ENCODE data around the gene EDDM3A.

The EDDM3A gene

DNA sequence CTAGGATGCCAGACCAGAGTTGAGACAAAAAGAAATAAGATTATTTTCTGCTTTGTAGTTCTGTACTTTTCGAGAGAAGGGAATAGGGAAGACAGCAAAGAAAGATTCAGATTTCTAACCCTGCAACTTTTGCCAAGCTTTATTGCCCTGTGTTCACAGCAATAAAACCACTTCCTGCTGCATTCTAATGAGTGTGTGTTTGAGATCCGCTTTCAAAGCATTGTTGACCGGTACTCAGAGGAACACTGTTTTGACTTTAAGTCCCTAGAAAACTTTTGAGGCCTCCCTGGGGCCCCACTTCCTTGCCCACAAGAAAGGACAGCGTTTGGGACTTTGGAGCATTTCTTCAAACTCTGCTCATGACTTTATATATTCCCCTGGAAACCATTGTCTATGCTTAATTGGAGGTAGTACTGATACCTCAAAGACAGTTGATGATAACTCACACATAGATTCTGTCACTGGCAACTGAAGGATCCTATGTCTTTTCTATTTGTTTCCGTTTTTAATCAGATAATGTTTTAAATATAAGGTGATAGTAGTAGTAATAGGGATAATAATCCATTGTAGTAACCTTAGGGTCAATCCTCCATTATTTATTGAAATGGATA is 36.7 kb downstream of the EDDM3A start:
- DNase-seq (ENCODE audit: low read depth in 1 of 2, low spot score in 1 of 2), result no peak

DNA sequence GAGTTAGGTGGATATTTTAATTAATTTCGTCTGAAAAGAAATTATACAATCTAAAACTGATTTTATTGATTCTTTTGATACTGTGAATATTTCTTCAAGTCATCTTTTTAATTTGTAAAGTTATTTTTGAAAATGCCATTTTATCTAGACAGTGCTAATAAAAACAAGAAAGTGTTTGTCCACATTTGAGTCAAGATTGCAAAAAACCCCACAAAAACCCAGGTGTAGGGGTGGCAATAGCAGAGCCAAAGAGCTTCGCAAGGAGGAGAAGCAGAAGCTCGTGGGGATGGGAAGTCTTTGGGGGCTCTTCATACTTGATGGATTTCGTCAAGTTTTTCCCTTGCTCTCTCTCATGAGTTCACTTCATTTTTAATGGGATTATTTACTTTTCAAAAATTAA is 41.3 kb downstream of the EDDM3A start:
- DNase-seq (ENCODE audit: low read depth in 1 of 2, low spot score in 1 of 2), result no peak

DNA sequence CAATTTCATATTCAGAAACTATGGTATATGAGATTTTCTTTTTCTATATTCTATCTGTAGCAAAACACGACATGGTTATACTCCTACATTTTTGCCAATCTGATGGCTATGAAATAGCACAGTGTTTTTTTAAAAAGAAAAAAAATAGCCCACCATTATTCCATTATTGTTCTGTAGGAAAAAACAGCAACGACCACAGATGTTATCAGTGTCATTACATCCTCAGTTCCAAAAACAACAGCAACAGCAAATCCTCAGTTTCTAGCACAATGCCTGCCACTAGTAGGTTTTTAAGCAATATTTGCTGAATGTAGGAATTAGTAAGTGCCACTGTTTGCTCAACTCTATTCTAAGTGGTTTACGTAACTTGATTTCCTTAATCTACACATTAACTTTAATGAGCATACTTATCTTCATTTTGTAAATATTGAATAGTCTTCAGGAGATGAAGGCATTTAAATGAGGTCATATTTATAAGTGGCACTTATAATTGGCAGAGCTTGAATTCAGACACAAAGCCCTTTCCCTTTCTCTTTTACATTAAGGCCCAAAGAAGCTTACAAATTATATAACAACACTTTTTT is 43.6 kb downstream of the EDDM3A start:
- no peak for DNase-seq (ENCODE audit: low read depth in 1 of 2, low spot score in 1 of 2)

GRCh38 chr14:20790464-20791116 is 44.9 kb downstream of the EDDM3A start:
- no peak for DNase-seq (ENCODE audit: low read depth in 1 of 2, low spot score in 1 of 2)

DNA sequence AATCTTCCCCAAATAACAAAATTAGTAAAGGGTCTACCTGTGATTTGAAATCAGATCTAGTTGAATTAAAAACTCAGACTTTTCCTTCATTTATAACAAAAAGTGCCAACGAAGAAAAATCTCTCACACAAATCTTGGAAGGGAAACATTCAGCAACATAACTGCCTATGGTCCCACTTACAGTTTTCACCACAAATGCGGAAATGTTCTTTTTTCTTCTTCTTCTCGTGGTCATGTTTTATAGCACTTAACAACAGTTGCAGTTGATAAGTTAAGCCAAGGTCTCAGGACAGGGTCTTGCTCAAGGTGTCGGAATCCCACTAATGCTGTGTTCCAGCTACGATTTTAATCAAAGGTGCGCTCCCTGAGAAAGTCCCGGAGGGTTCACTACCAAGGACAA is 45.5 kb downstream of the EDDM3A start:
- DNase-seq (ENCODE audit: low read depth in 1 of 2, low spot score in 1 of 2), result no peak

DNA sequence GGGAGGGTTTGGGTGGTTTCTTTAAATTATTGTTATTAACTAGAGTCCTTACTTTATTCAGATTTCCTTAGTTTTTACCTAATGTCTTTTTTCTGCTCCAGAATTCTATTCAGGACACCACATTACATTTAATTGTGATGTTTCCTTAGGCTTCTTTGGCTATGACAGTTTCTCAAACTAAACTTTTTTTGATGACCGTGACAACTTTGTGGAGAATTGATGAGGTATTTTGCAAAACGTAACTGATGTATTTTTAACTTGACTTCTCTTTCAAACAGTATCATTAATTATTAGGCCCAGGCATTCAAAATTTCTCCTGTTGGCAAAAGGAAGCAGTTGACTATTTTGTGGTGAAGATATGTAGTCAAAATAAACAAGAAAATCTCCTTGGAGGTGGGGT is 45.9 kb downstream of the EDDM3A start:
- no peak for DNase-seq (ENCODE audit: low read depth in 1 of 2, low spot score in 1 of 2)

DNA sequence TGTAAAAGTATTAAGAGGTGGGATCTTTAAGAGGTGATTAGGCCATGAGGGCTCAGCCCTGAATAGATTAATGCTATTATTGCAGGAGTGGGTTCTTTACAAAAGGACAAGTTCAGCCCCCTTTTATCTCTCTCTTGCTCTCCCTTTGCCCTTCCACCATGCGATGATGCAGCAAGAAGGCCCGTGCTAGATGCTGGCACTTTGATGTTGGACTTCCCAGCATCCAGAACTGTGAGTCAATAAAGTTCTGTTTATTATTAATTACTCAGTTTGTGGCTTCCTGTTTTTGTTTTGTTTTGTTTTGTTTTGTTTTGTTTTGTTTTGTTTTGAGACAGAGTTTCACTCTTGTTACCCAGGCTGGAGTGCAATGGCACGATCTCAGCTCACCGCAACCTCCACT is 46.9 kb downstream of the EDDM3A start:
- DNase-seq (ENCODE audit: low read depth in 1 of 2, low spot score in 1 of 2), result no peak

- DNase-seq (ENCODE audit: low read depth in 1 of 2, low spot score in 1 of 2), result no peak
Observed at GRCh38 chr14:20794644-20795369, 49.1 kb downstream of the EDDM3A start.

GRCh38 chr14:20797164-20797563 is 51.5 kb downstream of the EDDM3A start:
- no peak for DNase-seq (ENCODE audit: low read depth in 1 of 2, low spot score in 1 of 2)
